T-cell (primary cell): ENCODE measurements around the gene FAHD2A. TPM values are rescaled to one million over a fixed set of nuclear protein-coding genes. Genes with fewer than 3 reads are reported as not detected.
"Not testable (repeated sequence)": the region's sequence is repeated elsewhere in the genome, so short reads cannot be mapped to it uniquely, and the experiment has no call there.

Experiments used
- ATAC-seq, 4 experiments: fragments of 200-7000 bp in 3 of 4; fragments of 150-1000 bp in 1 of 4; cut with Tn5 transposase; replicated peaks in 1 of 4; 1 replicate in 3 of 4; 2 replicates in 1 of 4; pipeline ENCODE4 v1.10.0; 2021; ENCODE audit warnings: moderate library complexity in 3 of 4, mild to moderate bottlenecking in 2 of 4, moderate number of reproducible peaks in 1 of 4
- CTCF ChIA-PET, 2 donors: fragments of 300-600 bp; sonication (Branson Sonifier 250); formaldehyde crosslinking; loops; one replicate each; lab custom pipeline; 2022; ENCODE audit warnings: antibody characterized with exemption in 2 of 2; lab: Charles Lee
- POLR2A ChIA-PET, 2 donors: fragments of 300-600 bp; sonication (Branson Sonifier 250); formaldehyde crosslinking; loops; one replicate each; lab custom pipeline; 2022; ENCODE audit warnings: antibody characterized with exemption in 2 of 2; lab: Charles Lee
- DNase-seq, 35 experiments: peaks; one replicate each; pipeline versions ENCODE4 v3.0.0 to v3.0.0-alpha.2; 2013 to 2023
- H3K27ac ChIP-seq: one replicate; pipeline ENCODE4 v1.5.1; 2013; ENCODE audit warnings: low read length
- H3K27me3 ChIP-seq, 2 experiments: replicated peaks in 1 of 2; 1 replicate in 1 of 2; 2 replicates in 1 of 2; pipeline versions ENCODE4 v1.6.1 to v1.7.0; 2013; ENCODE audit warnings: low read length in 1 of 2, mixed read lengths in 1 of 2; ENCODE audit not compliant: control insufficient read depth in 2 of 2, insufficient read depth in 2 of 2; ENCODE audit errors: extremely low read depth in 1 of 2
- H3K36me3 ChIP-seq, 2 donors: 1 replicate in 1 of 2; 2 replicates in 1 of 2; pipeline versions ENCODE4 v1.6.1 to v1.7.0; 2013; ENCODE audit warnings: low read length in 1 of 2; ENCODE audit not compliant: control insufficient read depth in 2 of 2, insufficient read depth in 1 of 2; ENCODE audit errors: extremely low read depth in 1 of 2
- H3K4me1 ChIP-seq, 2 experiments: 1 replicate in 1 of 2; 2 replicates in 1 of 2; pipeline versions ENCODE4 v1.6.1 to v1.7.0; 2013; ENCODE audit warnings: low read length in 2 of 2, mixed read lengths in 1 of 2; ENCODE audit not compliant: insufficient read depth in 2 of 2, control insufficient read depth in 1 of 2; ENCODE audit errors: extremely low read depth in 1 of 2
- H3K4me3 ChIP-seq, 2 donors: 1 replicate in 1 of 2; 2 replicates in 1 of 2; pipeline versions ENCODE4 v1.5.1 to v1.7.0; 2013; ENCODE audit warnings: mild to moderate bottlenecking in 2 of 2, low read length in 1 of 2, moderate library complexity in 1 of 2; ENCODE audit not compliant: control insufficient read depth in 1 of 2; ENCODE audit errors: extremely low read depth in 1 of 2
- H3K9me3 ChIP-seq: 2 replicates; pipeline ENCODE4 v1.7.0; 2013
- H3K27ac Mint-ChIP-seq, 2 donors: one replicate each; pipeline ENCODE4 v1.8.0; 2020 to 2021; ENCODE audit warnings: mild to moderate bottlenecking in 2 of 2, mixed read lengths in 2 of 2
- H3K27me3 Mint-ChIP-seq, 2 donors: one replicate each; pipeline ENCODE4 v1.8.0; 2021 to 2022; ENCODE audit warnings: mixed read lengths in 2 of 2
- H3K36me3 Mint-ChIP-seq: one replicate; pipeline ENCODE4 v1.8.0; 2021; ENCODE audit warnings: mixed read lengths
- H3K4me1 Mint-ChIP-seq, 3 donors: one replicate each; pipeline ENCODE4 v1.8.0; 2020 to 2022; ENCODE audit warnings: mixed read lengths in 3 of 3, mild to moderate bottlenecking in 1 of 3
- H3K4me3 Mint-ChIP-seq, 3 donors: one replicate each; pipeline ENCODE4 v1.8.0; 2020 to 2022; ENCODE audit warnings: mild to moderate bottlenecking in 3 of 3, mixed read lengths in 3 of 3, moderate library complexity in 3 of 3
- H3K9me3 Mint-ChIP-seq, 3 donors: one replicate each; pipeline ENCODE4 v1.8.0; 2020 to 2022; ENCODE audit warnings: mixed read lengths in 3 of 3
- WGBS: methylation state at CpG from one replicate; pipeline ENCODE4 v1.1.5; 2013; ENCODE audit warnings: missing lambda C conversion rate; ENCODE audit not compliant: insufficient coverage; 5-methylcytosine and 5-hydroxymethylcytosine counted together
- total RNA-seq, 35 experiments: library from RNA in 6 of 35; stranded (reverse) in 6 of 35; fragments of 120-200 nt in 1 of 35; gene quantifications; one replicate each; pipeline versions ENCODE4 v1.2.1 to v1.2.4 and lab custom pipeline; 2013 to 2026

FAHD2A gene
- total RNA-seq, 5 donors from 2014 or later (not counting 1 experiment from before 2014, with no cell fraction given) = 26.4 to 34.9 (median 28.7) TPM

DNA sequence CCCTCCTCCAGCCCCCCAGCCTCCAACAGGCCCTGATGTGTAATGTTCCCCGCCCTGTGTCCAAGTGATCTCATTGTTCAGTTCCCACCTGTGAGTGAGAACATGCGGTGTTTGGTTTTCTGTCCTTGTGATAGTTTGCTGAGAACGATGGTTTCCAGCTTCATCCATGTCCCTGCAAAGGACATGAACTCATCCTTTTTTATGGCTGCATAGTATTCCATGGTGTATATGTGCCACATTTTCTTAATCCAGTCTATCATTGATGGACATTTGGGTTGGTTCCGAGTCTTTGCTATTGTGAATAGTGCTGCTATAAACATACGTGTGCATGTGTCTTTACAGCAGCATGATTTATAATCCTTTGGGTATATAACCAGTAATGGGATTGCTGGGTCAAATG is 47.0 kb upstream of the FAHD2A start:
- H3K36me3 ChIP-seq, H3K36me3 Mint-ChIP-seq, H3K9me3 ChIP-seq, POLR2A ChIA-PET, H3K4me1 ChIP-seq, H3K4me3 Mint-ChIP-seq, H3K4me1 Mint-ChIP-seq, H3K27ac ChIP-seq, CTCF ChIA-PET, DNase-seq, H3K4me3 ChIP-seq, H3K9me3 Mint-ChIP-seq, ATAC-seq, H3K27ac Mint-ChIP-seq: not testable (repeated sequence)
- H3K27me3 Mint-ChIP-seq = peaks cover 6 to 10% of the 10 kb centered on the region in 2 donors
- H3K27me3 ChIP-seq = peaks cover 0 to 23% of the 10 kb centered on the region in 2 experiments
- no CpG with 5 or more reads among the region's 5 CpGs for WGBS

DNA sequence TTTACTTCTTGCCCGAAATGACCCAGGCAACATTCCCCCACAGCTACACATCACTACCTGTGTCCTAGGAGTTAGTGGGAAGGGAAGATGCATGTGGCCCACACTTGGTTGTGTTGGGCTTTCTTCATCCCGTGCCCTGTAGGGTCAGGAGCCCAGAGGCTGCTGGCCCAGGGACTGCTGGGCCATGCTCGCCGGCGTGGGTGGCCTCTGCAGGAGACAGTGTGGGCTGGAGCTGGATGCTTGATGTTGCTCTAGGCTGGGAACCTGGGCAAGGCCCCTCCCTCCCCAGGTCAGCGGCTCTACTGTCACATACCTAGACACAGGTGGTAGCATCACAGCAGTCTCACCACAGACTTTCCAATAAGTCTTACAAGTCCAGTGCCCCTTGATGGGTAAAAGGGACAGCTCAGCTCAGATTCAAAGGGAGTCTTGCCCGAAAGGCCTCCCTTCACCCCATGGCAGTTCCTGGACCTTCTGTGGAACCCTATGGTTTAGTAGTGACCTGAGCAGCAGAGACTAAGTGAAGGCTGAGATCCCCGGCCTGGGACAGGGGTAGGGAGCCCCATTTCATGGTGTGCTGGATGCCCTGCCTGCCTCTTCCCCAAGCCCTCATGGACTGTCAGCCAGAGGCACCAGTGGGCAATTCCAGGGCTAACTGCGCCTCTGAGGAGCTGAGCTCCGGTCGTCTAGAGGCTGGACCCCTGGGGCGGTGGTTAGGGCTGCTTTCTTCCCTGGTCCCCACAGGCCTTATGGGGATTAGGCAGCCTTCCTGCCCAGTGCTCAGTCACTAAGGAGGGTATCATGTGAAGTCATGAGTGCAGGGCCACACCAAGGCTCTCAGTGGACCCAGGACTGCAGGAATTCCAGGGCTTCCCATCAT is 45.4 kb upstream of the FAHD2A start:
- no peak overlapping the region for H3K27ac ChIP-seq
- no peaks in the 10 kb centered on the region for H3K9me3 Mint-ChIP-seq
- CTCF ChIA-PET = no interaction called here

DNA sequence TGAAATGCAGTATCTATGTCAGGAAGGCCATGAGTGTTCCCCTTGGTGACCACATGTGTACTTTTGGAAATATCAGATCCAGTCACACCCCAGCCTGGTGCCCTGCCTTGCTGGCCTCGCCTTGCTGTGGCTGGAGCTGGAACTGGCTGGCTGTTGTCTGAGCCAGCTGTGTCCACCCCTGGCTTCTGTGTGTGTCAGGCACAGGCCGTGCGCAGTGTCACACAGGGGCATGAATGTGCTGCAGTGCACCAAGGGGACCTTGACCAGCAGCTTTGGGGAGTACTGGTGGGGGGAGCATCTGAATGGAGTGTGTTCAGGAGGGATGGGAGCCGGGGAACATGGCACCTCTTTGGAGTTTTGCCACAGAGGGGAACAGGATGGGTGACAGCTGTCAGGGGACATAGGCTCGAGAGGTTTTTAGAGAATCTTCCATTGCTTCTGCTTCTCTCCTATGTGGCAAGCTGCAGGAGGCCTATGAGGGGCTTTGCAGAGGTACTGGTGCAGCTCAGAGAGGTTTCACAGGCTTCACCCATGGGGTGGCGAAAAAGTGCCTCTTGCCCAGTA is 44.7 kb upstream of the FAHD2A start:
- DNase-seq = no peak
- Histone ChIP-seq H3K9me3 (no peaks in the 10 kb centered on the region), H3K4me1 (no peaks in the 10 kb centered on the region), H3K4me3 (no peak overlapping the region), H3K27me3 (peaks cover 0 to 20% of the 10 kb centered on the region in 2 experiments), H3K27ac (no peak overlapping the region), H3K36me3 (no peaks in the 10 kb centered on the region)
- WGBS = 70% methylated on average over 5 of the region's 6 CpGs
- ATAC-seq = no peak
- Mint-ChIP-seq H3K9me3 (no peaks in the 10 kb centered on the region), H3K27me3 (peaks cover 6% of the 10 kb centered on the region in 2 donors), H3K27ac (no peak overlapping the region), H3K36me3 (no peaks in the 10 kb centered on the region), H3K4me3 (no peak overlapping the region), H3K4me1 (no peaks in the 10 kb centered on the region)
- POLR2A ChIA-PET = no interaction called here
- CTCF ChIA-PET = no interaction called here

More for the DNA sequence above, 45.4 kb upstream of the FAHD2A start:
- H3K27me3 ChIP-seq = peaks cover 0 to 20% of the 10 kb centered on the region in 2 experiments
- H3K4me3 Mint-ChIP-seq = no peak overlapping the region
- H3K36me3 ChIP-seq = no peaks in the 10 kb centered on the region
- no peaks in the 10 kb centered on the region for H3K36me3 Mint-ChIP-seq
- no peaks in the 10 kb centered on the region for H3K4me1 ChIP-seq
- H3K27me3 Mint-ChIP-seq = peaks cover 6% of the 10 kb centered on the region in 2 donors
- WGBS = 77% methylated on average over 5 of the region's 12 CpGs
- H3K4me3 ChIP-seq = no peak overlapping the region
- DNase-seq (no peak), ATAC-seq (no peak)
- H3K4me1 Mint-ChIP-seq = no peaks in the 10 kb centered on the region
- POLR2A ChIA-PET = no interaction called here
- H3K9me3 ChIP-seq = no peaks in the 10 kb centered on the region
- no peak overlapping the region for H3K27ac Mint-ChIP-seq

DNA sequence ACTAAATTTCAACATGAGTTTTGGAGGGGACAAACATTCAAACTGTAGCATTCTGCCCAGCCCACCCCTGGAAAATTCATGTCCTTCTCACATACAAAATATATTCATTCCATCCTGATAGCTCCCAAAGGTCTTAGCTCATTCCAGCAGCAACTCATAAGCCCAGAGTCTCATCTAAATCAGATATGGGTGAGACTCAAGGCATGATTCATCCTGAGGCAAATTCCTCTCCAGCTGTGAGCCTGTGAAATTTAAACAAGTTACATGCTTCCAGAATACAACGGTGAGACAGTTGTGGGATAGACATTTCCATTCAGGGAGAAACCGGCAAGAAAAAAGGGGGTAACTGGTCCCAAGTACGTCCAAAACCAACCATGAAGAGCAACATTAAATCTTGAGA is 43.5 kb upstream of the FAHD2A start:
- Mint-ChIP-seq H3K4me1 (no peaks in the 10 kb centered on the region), H3K4me3 (no peak overlapping the region), H3K27ac (no peak overlapping the region), H3K27me3 (peaks cover 7 to 9% of the 10 kb centered on the region in 2 donors), H3K9me3 (no peaks in the 10 kb centered on the region), H3K36me3 (no peaks in the 10 kb centered on the region)
- ChIA-PET CTCF (no interaction called here), POLR2A (no interaction called here)
- WGBS = 100% methylated on average over 1 of the region's 3 CpGs
- no peaks in the 10 kb centered on the region for H3K9me3 ChIP-seq
- ATAC-seq (no peak), DNase-seq (no peak)
- H3K27me3 ChIP-seq = peaks cover 0 to 20% of the 10 kb centered on the region in 2 experiments
- H3K4me3 ChIP-seq = no peak overlapping the region
- H3K27ac ChIP-seq = no peak overlapping the region
- no peaks in the 10 kb centered on the region for H3K36me3 ChIP-seq
- H3K4me1 ChIP-seq = no peaks in the 10 kb centered on the region

DNA sequence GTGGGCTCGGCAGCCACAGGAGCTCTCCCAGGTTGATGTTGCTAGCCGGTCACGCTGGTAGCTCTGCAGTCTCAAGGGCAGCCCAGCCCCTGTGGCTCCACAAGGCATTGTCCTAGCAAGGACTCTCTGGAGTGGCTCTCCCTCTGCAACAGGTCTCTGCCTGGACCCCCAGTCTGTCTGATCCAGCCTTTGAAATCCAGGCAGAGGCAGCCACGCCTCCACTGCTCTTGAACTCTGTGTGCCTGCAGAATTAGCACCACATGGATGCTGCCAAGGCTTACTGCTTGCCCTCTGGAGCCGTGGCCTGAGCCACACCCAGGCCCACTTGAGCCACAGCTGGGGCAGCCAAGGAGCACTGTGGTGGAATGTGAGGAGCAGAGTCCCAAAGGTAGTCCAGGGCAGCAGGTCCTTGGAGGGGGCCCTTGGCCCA is 43.0 kb upstream of the FAHD2A start:
- WGBS = 72% methylated on average over 4 of the region's 5 CpGs
- CTCF ChIA-PET = no interaction called here
- Mint-ChIP-seq H3K27ac (no peak overlapping the region), H3K4me1 (no peaks in the 10 kb centered on the region), H3K36me3 (no peaks in the 10 kb centered on the region), H3K4me3 (no peak overlapping the region), H3K27me3 (peaks cover 7 to 9% of the 10 kb centered on the region in 2 donors), H3K9me3 (no peaks in the 10 kb centered on the region)
- no peak for DNase-seq
- no peaks in the 10 kb centered on the region for H3K4me1 ChIP-seq
- no peak for ATAC-seq
- POLR2A ChIA-PET = no interaction called here
- H3K27me3 ChIP-seq = peaks cover 0 to 22% of the 10 kb centered on the region in 2 experiments
- H3K27ac ChIP-seq = no peak overlapping the region
- no peaks in the 10 kb centered on the region for H3K9me3 ChIP-seq
- H3K36me3 ChIP-seq = no peaks in the 10 kb centered on the region
- H3K4me3 ChIP-seq = no peak overlapping the region

DNA sequence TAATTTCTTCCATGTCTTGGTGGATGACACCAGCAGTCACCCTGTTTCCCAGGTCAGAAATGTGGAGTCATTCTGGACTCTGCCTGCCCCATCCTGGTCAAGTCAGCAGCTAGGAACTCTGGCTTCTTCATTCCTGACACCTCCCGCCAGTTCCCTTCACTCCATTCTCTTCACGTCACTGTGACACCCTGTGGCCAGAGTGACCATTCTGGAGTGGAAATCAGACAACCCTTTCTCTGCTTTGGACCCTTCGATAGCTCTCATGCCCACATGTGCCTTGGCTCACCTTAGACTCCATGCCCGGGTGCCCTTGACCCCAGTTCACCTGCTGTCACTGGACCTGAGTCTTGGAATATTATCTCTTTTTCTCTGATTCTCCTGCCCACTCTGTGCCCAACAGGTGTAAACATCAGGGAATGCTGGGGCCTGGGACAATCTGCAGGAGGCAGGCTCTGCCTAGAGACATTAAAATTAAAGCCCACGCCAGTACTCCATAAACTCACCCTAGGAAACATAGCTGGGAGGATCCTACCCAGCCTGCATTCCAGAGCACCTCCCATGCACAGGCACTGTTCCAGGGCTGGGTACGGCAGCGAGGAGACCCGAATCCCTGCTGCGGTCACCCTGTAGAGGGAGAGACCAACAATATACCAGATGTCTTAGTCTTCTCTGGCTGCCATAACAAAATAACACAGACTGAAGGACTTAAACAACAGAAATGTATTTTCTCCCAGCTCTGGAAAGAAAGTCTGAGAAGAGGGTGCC is 41.1 kb upstream of the FAHD2A start:
- Histone ChIP-seq H3K27ac (no peak overlapping the region), H3K4me3 (no peak overlapping the region), H3K4me1 (no peaks in the 10 kb centered on the region), H3K27me3 (peaks cover 0 to 25% of the 10 kb centered on the region in 2 experiments), H3K9me3 (no peaks in the 10 kb centered on the region), H3K36me3 (no peaks in the 10 kb centered on the region)
- ATAC-seq (no peak), DNase-seq (no peak)
- no peak overlapping the region for H3K27ac Mint-ChIP-seq
- WGBS = 77% methylated on average over 5 of the region's 9 CpGs
- H3K27me3 Mint-ChIP-seq = peaks cover 9 to 15% of the 10 kb centered on the region in 2 donors
- ChIA-PET POLR2A (no interaction called here), CTCF (no interaction called here)
- H3K36me3 Mint-ChIP-seq = no peaks in the 10 kb centered on the region
- no peaks in the 10 kb centered on the region for H3K9me3 Mint-ChIP-seq
- H3K4me1 Mint-ChIP-seq = no peaks in the 10 kb centered on the region
- H3K4me3 Mint-ChIP-seq = no peak overlapping the region
